ENCODE data around the gene ARL4C.
A peak's percentile ranks its signal among the peaks of the same experiment; 100 is the strongest.

Gene ARL4C

GRCh38 chr2:234444242-234444730, 52.6 kb downstream of the ARL4C start:
- ATAC-seq (replicated peaks) (no peak), DNase-seq (no peak)
- H3K27ac Mint-ChIP-seq: peak overlapping the region; percentile 97 to 98
- H3K36me3 Mint-ChIP-seq (ENCODE audit: insufficient read depth): peaks cover 18% of the 10 kb centered on the region
- H3K4me3 Mint-ChIP-seq: peak overlapping the region; percentile 69
- no peaks in the 10 kb centered on the region for H3K9me3 Mint-ChIP-seq
- no peaks in the 10 kb centered on the region for H3K27me3 Mint-ChIP-seq
- peaks cover 46 to 58% of the 10 kb centered on the region in 2 donors for H3K4me1 Mint-ChIP-seq (ENCODE audit: low read depth in 2 of 2)

Measured in effector memory CD8-positive, alpha-beta T cell (primary cell).